Activated T-cell treated with anti-CD3 and anti-CD28 coated beads, Interleukin-2, amount 50 U/mL, for 24 hours (primary cell): ENCODE data around the gene MAST2.
"Not testable (repeated sequence)": the region's sequence is repeated elsewhere in the genome, so short reads cannot be mapped to it uniquely, and the experiment has no call there.

Experiments used
- DNase-seq: peaks from one replicate; pipeline ENCODE4 v3.0.0-alpha.2; 2020
- H3K27ac Mint-ChIP-seq: 2 replicates; pipeline ENCODE4 v1.8.0; 2020; ENCODE audit warnings: mild to moderate bottlenecking, mixed read lengths
- H3K27me3 Mint-ChIP-seq: 2 replicates; pipeline ENCODE4 v1.8.0; 2020; ENCODE audit warnings: mixed read lengths
- H3K36me3 Mint-ChIP-seq: 2 replicates; pipeline ENCODE4 v1.8.0; 2020; ENCODE audit warnings: low read depth, mixed read lengths
- H3K4me1 Mint-ChIP-seq: 2 replicates; pipeline ENCODE4 v1.8.0; 2020; ENCODE audit warnings: low read depth, mixed read lengths
- H3K4me3 Mint-ChIP-seq: 2 replicates; pipeline ENCODE4 v1.8.0; 2020; ENCODE audit warnings: mild to moderate bottlenecking, moderate library complexity, mixed read lengths
- H3K9me3 Mint-ChIP-seq: 2 replicates; pipeline ENCODE4 v1.8.0; 2020; ENCODE audit warnings: mixed read lengths

Gene MAST2

DNA sequence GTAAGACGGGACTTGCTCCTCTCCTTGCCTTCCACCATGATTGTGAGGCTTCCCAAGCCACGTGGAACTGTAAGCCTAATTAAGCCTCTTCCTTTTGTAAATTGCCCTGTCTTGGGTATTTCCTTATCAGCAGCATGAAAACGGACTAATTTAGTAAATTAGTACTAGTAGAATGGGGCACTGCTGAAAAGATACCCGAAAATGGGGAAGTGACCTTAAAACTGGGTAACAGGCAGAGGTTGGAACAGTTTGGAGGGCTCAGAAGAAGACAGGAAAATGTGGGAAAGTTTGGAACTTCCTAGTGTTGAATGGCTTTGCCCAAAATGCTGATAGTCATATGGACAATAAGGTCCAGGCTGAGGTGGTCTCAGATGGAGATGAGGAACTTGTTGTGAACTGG is 253.8 kb downstream of the MAST2 start:
- H3K27me3 Mint-ChIP-seq, H3K4me1 Mint-ChIP-seq, H3K36me3 Mint-ChIP-seq, H3K4me3 Mint-ChIP-seq, H3K9me3 Mint-ChIP-seq, DNase-seq, H3K27ac Mint-ChIP-seq: not testable (repeated sequence)

DNA sequence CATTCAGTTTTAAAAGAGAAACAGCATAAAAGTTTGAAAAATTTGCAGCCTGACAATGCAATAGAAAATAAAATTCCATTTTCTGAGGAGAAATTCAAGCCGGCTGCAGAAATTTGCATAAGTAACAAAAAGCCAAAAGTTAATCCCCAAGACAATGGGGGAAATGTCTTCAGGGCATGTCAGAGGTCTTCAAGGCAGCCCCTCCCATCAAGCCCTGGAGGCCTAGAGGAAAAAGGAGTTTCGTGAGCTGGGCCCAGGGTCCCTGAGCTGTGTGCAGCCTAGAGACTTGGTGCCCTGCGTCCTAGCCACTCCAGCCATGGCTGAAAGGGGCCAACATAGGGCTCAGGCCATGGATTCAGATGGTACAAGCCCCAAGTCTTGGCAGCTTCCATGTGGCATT is 254.4 kb downstream of the MAST2 start:
- peaks cover 4% of the 10 kb centered on the region for H3K4me1 Mint-ChIP-seq
- no peaks in the 10 kb centered on the region for H3K27me3 Mint-ChIP-seq
- H3K4me3 Mint-ChIP-seq: no peak overlapping the region
- H3K27ac Mint-ChIP-seq: no peak overlapping the region
- H3K36me3 Mint-ChIP-seq: no peaks in the 10 kb centered on the region
- no peak for DNase-seq
- H3K9me3 Mint-ChIP-seq: no peaks in the 10 kb centered on the region

DNA sequence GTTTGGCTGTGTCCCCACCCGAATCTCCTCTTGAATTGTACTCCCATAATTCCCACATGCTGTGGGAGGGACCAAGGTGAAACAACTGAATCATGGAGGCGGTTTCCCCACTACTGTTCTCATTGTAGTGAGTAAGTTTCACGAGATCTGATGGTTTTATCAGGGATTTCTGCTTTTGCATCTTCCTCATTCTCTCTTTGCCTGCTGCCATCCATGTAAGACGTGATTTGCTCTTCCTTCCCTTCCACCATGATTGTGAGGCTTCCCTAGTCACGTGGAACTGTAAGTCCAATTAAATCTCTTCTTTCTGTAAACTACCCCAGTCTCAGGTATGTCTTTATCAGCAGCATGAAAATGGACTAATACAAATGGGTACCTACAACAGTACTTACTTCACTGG is 255.5 kb downstream of the MAST2 start:
- H3K4me3 Mint-ChIP-seq: no peak overlapping the region
- no peaks in the 10 kb centered on the region for H3K27me3 Mint-ChIP-seq
- DNase-seq: no peak
- peaks cover 7% of the 10 kb centered on the region for H3K4me1 Mint-ChIP-seq
- no peaks in the 10 kb centered on the region for H3K36me3 Mint-ChIP-seq
- H3K27ac Mint-ChIP-seq: no peak overlapping the region
- H3K9me3 Mint-ChIP-seq: no peaks in the 10 kb centered on the region

DNA sequence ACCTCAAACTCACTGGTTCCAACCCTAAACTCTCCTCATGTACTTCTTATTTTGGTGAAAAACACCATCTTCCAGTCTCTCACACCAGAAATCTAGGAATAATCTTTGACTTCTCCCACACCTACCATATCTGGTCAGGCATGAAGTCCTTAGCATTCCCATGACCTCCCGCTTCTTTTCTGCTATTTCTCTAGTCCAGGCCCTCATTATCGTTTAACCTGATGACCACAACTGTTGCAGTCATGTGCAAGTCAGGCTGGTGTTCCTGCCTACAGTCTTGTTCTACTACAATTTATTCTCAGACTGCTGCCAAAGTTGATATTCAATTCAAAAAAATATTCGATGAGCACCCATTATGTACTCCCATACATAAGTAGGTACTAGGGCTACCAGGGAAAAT is 257.7 kb downstream of the MAST2 start:
- Mint-ChIP-seq H3K36me3 (no peaks in the 10 kb centered on the region), H3K27me3 (no peaks in the 10 kb centered on the region), H3K9me3 (no peaks in the 10 kb centered on the region), H3K27ac (no peak overlapping the region), H3K4me3 (no peak overlapping the region), H3K4me1 (peaks cover 17% of the 10 kb centered on the region)
- DNase-seq: no peak

DNA sequence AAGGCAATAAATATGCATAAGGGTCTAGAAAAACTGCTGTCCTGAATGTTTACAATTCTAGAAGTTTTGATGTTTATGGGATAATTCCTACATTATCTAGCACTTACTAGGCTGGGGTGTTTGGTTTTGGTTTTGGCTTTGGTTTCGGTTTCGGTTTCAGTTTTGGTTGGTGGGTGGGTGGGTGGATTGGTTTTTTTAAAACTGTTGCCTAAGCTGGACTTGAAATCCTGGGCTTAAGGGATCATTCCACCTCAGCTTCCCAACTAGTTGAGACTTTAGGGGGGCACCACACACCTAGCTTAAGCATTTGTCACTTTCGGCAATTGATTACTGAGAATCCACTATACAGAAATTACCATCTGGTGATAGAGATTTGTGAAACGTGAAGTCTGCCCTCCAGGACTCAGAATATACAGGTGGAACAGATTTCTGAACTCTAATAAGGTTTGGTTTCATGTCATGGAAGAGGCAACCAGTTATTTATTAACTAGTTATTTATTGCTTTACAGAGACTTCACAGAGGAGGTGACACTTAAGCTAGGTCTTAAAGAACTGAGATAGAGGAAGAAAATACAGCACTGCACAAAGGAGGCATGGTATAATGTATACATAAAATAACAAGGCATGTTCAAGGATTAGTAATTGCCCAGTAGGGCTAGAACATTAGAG is 259.4 kb downstream of the MAST2 start:
- Mint-ChIP-seq H3K36me3 (no peaks in the 10 kb centered on the region), H3K27ac (no peak overlapping the region), H3K9me3 (no peaks in the 10 kb centered on the region), H3K4me3 (no peak overlapping the region), H3K27me3 (no peaks in the 10 kb centered on the region), H3K4me1 (peaks cover 17% of the 10 kb centered on the region)
- DNase-seq: peak; percentile 42

DNA sequence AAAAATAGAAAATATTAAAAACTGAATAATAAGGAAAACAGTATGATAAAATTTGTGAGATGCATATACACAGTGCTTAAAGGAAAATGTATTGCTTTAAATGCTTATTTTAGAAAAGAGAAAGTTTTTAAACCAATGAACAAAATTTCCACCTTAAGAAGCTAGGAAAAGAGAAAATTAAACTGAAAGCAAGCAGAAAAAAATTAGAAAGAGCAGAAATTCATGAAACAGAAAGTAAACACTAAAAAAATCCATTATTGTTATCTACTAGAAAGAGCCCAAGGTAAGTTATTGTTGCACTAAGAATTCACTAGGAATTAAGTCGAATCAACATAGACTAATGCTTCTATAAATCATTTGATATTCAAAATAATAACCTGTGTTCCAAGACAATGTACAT is 261.3 kb downstream of the MAST2 start:
- H3K36me3 Mint-ChIP-seq: no peaks in the 10 kb centered on the region
- H3K9me3 Mint-ChIP-seq: no peaks in the 10 kb centered on the region
- DNase-seq: no peak
- H3K27ac Mint-ChIP-seq: no peak overlapping the region
- H3K4me1 Mint-ChIP-seq: peaks cover 17% of the 10 kb centered on the region
- H3K4me3 Mint-ChIP-seq: no peak overlapping the region
- H3K27me3 Mint-ChIP-seq: no peaks in the 10 kb centered on the region

DNA sequence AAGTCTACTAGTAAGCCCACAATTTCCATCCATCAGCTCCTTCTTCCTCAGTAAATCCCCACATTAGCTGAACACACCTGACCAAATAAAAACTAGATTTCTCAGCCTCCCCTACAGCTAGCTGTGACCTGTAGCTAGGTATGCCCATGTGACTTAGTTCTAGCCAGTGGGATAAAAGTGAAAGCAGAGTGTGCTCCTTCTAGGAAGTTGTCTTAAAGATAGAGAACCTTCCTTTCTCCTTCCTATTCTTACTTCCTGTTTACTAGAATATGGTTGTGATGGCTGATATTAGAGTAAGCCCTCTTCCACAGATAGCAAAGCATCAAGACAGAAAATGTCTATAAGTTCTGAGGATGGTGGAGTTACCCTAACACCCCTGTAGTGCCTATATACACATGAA is 262.0 kb downstream of the MAST2 start:
- Mint-ChIP-seq H3K9me3 (no peaks in the 10 kb centered on the region), H3K27ac (no peak overlapping the region), H3K27me3 (no peaks in the 10 kb centered on the region), H3K4me3 (no peak overlapping the region), H3K36me3 (no peaks in the 10 kb centered on the region), H3K4me1 (peaks cover 17% of the 10 kb centered on the region)
- DNase-seq: no peak

DNA sequence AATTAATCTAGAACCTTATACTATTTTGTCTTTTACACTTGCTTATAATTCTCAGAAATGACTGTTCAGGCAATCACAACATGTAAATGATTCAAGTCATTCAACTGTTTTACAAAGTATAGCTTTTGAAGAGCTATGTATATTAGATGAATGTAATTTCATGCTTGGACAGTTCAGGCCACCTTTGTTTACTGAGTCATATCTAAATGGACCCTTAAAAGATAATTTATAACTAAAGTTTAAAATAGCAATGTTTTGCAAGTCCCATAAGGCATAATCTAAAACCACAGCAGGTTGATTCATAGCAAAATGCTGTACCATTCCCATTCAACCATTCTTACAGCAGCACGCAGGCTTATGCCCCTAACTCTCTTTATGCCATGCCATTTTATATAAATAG is 264.2 kb downstream of the MAST2 start:
- Mint-ChIP-seq H3K27me3 (no peaks in the 10 kb centered on the region), H3K4me3 (no peak overlapping the region), H3K36me3 (no peaks in the 10 kb centered on the region), H3K4me1 (peaks cover 14% of the 10 kb centered on the region), H3K27ac (no peak overlapping the region), H3K9me3 (no peaks in the 10 kb centered on the region)
- DNase-seq: no peak

DNA sequence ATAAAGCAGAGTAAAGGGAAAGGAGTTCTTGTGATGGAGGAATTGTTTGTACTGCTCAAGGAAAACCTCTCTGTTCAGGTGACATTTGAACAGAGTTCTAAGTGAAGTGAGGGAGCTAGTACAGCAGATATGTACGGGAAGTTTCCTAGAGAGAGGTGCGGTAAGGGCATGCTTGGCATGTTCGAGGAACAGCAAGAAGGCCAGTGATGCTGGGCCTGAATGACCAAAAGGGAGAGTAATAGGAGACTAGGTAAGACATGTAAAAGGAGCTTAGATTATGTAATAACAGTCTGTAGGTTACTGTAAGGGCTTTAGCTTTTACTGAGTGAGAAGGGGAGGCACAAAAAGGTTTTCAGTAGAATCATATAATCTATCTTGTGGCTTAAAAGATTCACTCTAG is 265.1 kb downstream of the MAST2 start:
- H3K27me3 Mint-ChIP-seq: no peaks in the 10 kb centered on the region
- H3K4me3 Mint-ChIP-seq: no peak overlapping the region
- DNase-seq: no peak
- no peak overlapping the region for H3K27ac Mint-ChIP-seq
- peaks cover 10% of the 10 kb centered on the region for H3K4me1 Mint-ChIP-seq
- no peaks in the 10 kb centered on the region for H3K36me3 Mint-ChIP-seq
- H3K9me3 Mint-ChIP-seq: no peaks in the 10 kb centered on the region

DNA sequence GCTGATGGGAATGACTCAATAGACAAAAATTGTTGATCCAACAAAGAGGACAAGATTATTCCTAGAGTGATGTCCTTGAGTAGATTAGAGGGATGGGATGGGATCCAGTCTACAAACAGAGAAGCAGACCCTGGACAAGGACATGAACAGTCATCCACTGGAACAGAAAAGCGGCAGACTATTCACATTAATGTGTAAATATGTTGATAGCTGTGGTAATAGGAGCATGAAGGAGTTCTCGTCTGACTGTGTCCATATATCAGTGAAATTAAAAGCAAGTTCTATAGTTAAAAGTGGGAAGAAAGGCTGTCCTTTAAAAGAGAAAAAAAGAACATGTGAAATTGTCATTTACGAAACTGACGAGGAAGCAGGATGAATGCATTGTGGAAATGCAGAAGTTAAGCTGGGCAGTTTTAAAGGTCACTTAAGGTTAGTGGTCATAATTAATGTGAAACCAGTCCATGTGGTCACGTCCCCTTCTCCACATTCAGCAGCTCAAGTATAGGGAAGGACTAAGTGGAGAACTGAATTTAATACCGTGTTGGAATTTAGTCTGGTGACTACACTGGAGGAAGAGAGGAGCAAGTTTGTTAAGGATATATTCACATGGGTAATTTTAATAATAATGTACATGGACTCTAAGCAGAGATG is 266.9 kb downstream of the MAST2 start:
- Mint-ChIP-seq H3K9me3 (no peaks in the 10 kb centered on the region), H3K27ac (no peak overlapping the region), H3K36me3 (no peaks in the 10 kb centered on the region), H3K27me3 (no peaks in the 10 kb centered on the region), H3K4me3 (no peak overlapping the region), H3K4me1 (peaks cover 3% of the 10 kb centered on the region)
- no peak for DNase-seq

DNA sequence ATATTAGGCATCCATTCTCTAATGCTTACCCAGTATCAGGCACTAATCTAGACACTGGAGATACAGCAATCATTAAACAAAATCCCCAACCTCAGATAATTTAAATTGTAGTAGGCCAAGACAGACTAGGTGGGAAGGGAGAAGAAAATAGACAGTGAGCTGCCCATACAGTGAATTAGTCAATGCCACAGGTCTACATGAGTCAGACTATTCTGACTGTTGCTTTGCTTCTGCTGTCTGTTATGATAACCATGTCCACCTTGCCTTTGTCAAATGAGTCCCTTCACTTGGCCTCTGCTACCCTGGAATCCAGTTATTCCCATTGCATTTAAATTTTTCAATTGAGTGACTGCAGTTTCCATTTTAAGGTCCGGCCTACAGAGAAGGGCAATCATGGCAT is 269.6 kb downstream of the MAST2 start:
- H3K4me3 Mint-ChIP-seq: no peak overlapping the region
- H3K9me3 Mint-ChIP-seq: no peaks in the 10 kb centered on the region
- H3K36me3 Mint-ChIP-seq: no peaks in the 10 kb centered on the region
- DNase-seq: no peak
- H3K27me3 Mint-ChIP-seq: no peaks in the 10 kb centered on the region
- H3K27ac Mint-ChIP-seq: no peak overlapping the region
- H3K4me1 Mint-ChIP-seq: no peaks in the 10 kb centered on the region

DNA sequence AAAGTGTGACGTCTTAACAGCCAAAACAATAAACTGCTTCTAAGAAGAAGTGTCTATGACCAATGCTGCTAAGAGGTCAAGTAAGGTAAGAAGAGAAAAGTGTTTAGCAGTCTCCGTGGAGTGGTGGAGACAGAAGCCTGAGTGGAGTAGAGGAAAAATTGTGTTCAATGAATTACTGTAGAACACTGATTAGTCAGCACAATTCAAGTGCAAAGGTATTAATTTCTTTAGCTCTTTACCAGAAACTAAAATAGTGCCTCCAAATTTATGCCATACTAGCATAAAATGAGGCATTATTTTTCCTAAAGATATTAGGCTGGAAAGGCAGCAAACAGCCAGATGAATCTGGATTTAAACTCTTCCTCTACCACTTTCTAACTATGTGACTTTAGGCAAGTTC is 272.9 kb downstream of the MAST2 start:
- Mint-ChIP-seq H3K4me3 (no peak overlapping the region), H3K36me3 (no peaks in the 10 kb centered on the region), H3K27ac (no peak overlapping the region), H3K27me3 (no peaks in the 10 kb centered on the region), H3K9me3 (no peaks in the 10 kb centered on the region), H3K4me1 (no peaks in the 10 kb centered on the region)
- no peak for DNase-seq

DNA sequence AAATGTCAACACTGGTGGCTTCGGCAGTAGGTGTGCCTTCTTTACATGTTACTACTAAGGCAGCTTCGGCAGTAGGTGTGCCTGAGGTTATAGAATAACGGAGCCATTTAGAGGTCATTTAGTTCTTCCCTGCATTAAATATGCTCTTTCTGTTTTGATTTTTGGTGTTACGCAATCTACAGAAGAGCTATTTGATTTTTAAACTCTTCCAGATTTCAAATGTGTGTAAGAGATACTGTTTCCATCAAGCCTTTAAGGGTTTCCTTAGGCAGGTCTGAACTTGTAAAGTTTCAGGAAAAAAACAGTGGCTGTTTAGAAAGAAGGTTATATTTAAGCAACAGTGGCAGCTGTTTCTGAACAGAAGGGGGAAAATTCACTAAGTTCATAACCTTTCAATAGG is 274.2 kb downstream of the MAST2 start:
- Mint-ChIP-seq H3K9me3 (no peaks in the 10 kb centered on the region), H3K27ac (no peak overlapping the region), H3K4me3 (no peak overlapping the region), H3K36me3 (no peaks in the 10 kb centered on the region), H3K27me3 (no peaks in the 10 kb centered on the region), H3K4me1 (no peaks in the 10 kb centered on the region)
- DNase-seq: no peak

DNA sequence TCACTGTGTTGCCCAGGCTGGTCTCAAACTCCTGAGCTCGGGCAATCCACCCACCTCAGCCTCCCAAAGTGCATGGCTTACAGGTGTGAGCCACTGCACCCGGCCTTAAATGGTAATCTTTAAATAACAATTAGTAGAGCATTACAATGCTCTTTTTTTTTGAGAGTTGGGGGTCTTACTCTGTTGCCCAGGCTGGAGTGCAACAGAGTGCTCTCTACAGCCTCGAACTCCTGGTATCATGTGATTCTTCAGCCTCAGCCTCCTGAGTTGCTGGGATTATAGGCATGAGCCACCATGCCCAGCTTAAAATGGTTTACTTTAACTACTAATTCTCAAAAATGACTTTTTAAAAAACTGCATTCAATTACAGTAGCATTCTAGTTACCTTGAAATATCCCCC is 276.8 kb downstream of the MAST2 start:
- Mint-ChIP-seq H3K4me3 (no peak overlapping the region), H3K27ac (no peak overlapping the region), H3K36me3 (no peaks in the 10 kb centered on the region), H3K27me3 (no peaks in the 10 kb centered on the region), H3K9me3 (no peaks in the 10 kb centered on the region), H3K4me1 (no peaks in the 10 kb centered on the region)
- no peak for DNase-seq

DNA sequence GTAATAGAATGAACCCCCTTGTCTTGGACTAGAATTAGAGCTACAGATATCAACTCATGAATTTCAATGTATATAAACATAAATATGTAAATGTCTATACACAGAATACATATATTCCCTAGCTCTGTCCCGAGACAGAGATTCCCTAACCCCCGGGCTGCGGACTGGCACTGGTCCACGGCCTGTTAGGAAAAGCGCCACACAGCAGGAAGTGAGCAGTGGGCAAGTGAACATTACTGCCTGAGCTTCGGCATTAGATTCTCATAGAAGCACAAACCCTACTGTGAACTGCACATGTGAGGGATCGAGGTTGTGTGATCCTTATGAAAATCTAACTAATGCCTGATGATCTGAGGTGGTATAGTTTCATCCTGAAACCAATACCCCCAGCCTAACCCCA is 277.8 kb downstream of the MAST2 start:
- Mint-ChIP-seq H3K9me3 (no peaks in the 10 kb centered on the region), H3K4me1 (no peaks in the 10 kb centered on the region), H3K27me3 (no peaks in the 10 kb centered on the region), H3K4me3 (no peak overlapping the region), H3K27ac (no peak overlapping the region), H3K36me3 (no peaks in the 10 kb centered on the region)
- no peak for DNase-seq

DNA sequence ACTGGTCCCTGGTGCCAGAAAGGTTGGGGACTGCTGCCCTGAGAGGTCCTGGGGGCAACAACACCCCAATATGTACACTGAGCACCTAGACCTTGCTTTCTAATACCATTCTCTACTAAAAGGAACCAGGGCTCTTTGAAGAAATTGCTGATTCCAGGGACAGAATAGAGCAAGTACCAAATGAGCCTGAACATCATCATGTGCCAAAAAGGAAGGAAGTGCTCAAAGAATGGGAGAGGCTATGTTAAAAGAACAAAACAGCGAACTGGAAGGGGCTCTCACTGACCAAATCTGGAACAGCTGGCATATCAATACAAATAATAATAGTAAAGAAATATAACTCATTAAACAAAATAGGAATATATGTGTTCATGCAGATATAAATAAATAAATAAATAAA is 278.2 kb downstream of the MAST2 start:
- Mint-ChIP-seq H3K4me3 (no peak overlapping the region), H3K4me1 (no peaks in the 10 kb centered on the region), H3K36me3 (no peaks in the 10 kb centered on the region), H3K9me3 (no peaks in the 10 kb centered on the region), H3K27ac (no peak overlapping the region), H3K27me3 (no peaks in the 10 kb centered on the region)
- DNase-seq: no peak
